Esophagus squamous epithelium (tissue), 5 donors: ENCODE measurements around the gene KAT6B. TPM values are rescaled to one million over a fixed set of nuclear protein-coding genes. Genes with fewer than 3 reads are reported as not detected.

Experiments used
- DNase-seq: peaks from one replicate; lab custom pipeline; 2025; lab: John Stamatoyannopoulos, UW
- H3K27ac ChIP-seq, 4 donors: fragments of 200-600 bp; sonication (generic); one replicate each; pipeline ENCODE4 v1.5.1; 2016 to 2019; ENCODE audit warnings: mild to moderate bottlenecking in 1 of 4
- H3K27me3 ChIP-seq, 4 donors: fragments of 200-600 bp; sonication (generic); 1 replicate in 3 of 4; 2 replicates in 1 of 4; pipeline versions ENCODE4 v1.5.1 to v1.6.0; 2017 to 2021; ENCODE audit warnings: antibody characterized with exemption in 1 of 4
- H3K36me3 ChIP-seq, 3 donors: fragments of 200-600 bp; sonication (generic); one replicate each; pipeline ENCODE4 v1.5.1; 2016 to 2019
- H3K4me1 ChIP-seq, 3 donors: fragments of 200-600 bp; sonication (generic); one replicate each; pipeline ENCODE4 v1.5.1; 2017 to 2019
- H3K4me3 ChIP-seq, 4 donors: fragments of 200-600 bp; sonication (generic); 1 replicate in 3 of 4; 2 replicates in 1 of 4; pipeline ENCODE4 v1.5.1; 2016 to 2019; ENCODE audit warnings: mild to moderate bottlenecking in 2 of 4, moderate library complexity in 1 of 4
- H3K9me3 ChIP-seq, 3 donors: fragments of 200-600 bp; sonication (generic); one replicate each; pipeline ENCODE4 v1.5.1; 2016 to 2019
- CTCF ChIP-seq, 6 experiments: fragments of 450-650 bp in 4 of 6; fragments of 200-600 bp in 2 of 6; sonication (generic) in 2 of 6; IDR thresholded peaks; one replicate each; pipeline ENCODE4 v1.5.1; 2016 to 2019; ENCODE audit warnings: antibody characterized with exemption in 6 of 6, mild to moderate bottlenecking in 4 of 6, moderate library complexity in 4 of 6
- POLR2A ChIP-seq, 4 donors: fragments of 450-650 bp; IDR thresholded peaks; one replicate each; pipeline ENCODE4 v1.6.1; 2017; ENCODE audit warnings: antibody characterized with exemption in 4 of 4, mild to moderate bottlenecking in 4 of 4, moderate library complexity in 3 of 4
- WGBS, 2 donors: methylation state at CpG; one replicate each; pipeline ENCODE4 v1.1.5; 2018; 5-methylcytosine and 5-hydroxymethylcytosine counted together
- intact Hi-C: fragments of 100-400 bp; cut with DNase I; formaldehyde crosslinking; loops from one replicate; pipeline ENCODE4 v1.15.0; 2022
- total RNA-seq, 4 donors: library from RNA; depleted of rRNA; stranded (reverse); fragments of >200 nt; gene quantifications; one replicate each; pipeline ENCODE4 v1.1.0, GENCODE V29; 2016
- donor health status: DM: yes; HTN: yes; CAD: no.

KAT6B gene
- total RNA-seq, 4 donors from 2014 or later, result 13.1 to 48.8 (median 22.4) TPM

GRCh38 chr10:74901867-74902450 is 75.6 kb downstream of the KAT6B start:
- no peak overlapping the region for H3K27ac ChIP-seq
- peaks cover 4 to 48% (median 10%) of the 10 kb centered on the region in 3 donors for H3K4me1 ChIP-seq
- no peak for DNase-seq
- WGBS, 2 donors, result 71% methylated on average over 6 of the region's 6 CpGs
- intact Hi-C loops, result no loop called here
- H3K9me3 ChIP-seq, result no peaks in the 10 kb centered on the region
- H3K36me3 ChIP-seq, result no peaks in the 10 kb centered on the region
- no peak for TF ChIP-seq POLR2A (IDR thresholded peaks at IDR 0.05)
- TF ChIP-seq CTCF (IDR thresholded peaks at IDR 0.05), result no peak
- no peak overlapping the region for H3K4me3 ChIP-seq
- no peaks in the 10 kb centered on the region for H3K27me3 ChIP-seq

GRCh38 chr10:74903491-74903890 is 77.1 kb downstream of the KAT6B start:
- no peaks in the 10 kb centered on the region for H3K9me3 ChIP-seq
- H3K4me1 ChIP-seq, result peaks cover 1 to 32% (median 1%) of the 10 kb centered on the region in 3 donors
- intact Hi-C loops, result no loop called here
- no peak overlapping the region for H3K27ac ChIP-seq
- DNase-seq, result no peak
- TF ChIP-seq POLR2A (IDR thresholded peaks at IDR 0.05) (no peak), CTCF (IDR thresholded peaks at IDR 0.05) (no peak)
- no peaks in the 10 kb centered on the region for H3K27me3 ChIP-seq
- no peak overlapping the region for H3K4me3 ChIP-seq
- H3K36me3 ChIP-seq, result no peaks in the 10 kb centered on the region
- 95 to 97% methylated on average over 3 of the region's 3 CpGs for WGBS, 2 donors

- no peaks in the 10 kb centered on the region for H3K27me3 ChIP-seq
- no peak for TF ChIP-seq POLR2A (IDR thresholded peaks at IDR 0.05)
- TF ChIP-seq CTCF (IDR thresholded peaks at IDR 0.05), result no peak
- 78 to 82% methylated on average over 6 of the region's 6 CpGs for WGBS, 2 donors
- no peaks in the 10 kb centered on the region for H3K9me3 ChIP-seq
- no peaks in the 10 kb centered on the region for H3K36me3 ChIP-seq
- no peak overlapping the region for H3K27ac ChIP-seq
- no peak for DNase-seq
- peaks cover 0 to 27% (median 0%) of the 10 kb centered on the region in 3 donors for H3K4me1 ChIP-seq
- no peak overlapping the region for H3K4me3 ChIP-seq
- intact Hi-C loops, result no loop called here
These were observed 80.3 kb downstream of the KAT6B start for GRCh38 chr10:74906611-74907198.

- DNase-seq, result no peak
- intact Hi-C loops, result no loop called here
These were observed 83.3 kb downstream of the KAT6B start for GRCh38 chr10:74909670-74910069.

More at GRCh38 chr10:74909670-74910069, 83.3 kb downstream of the KAT6B start:
- TF ChIP-seq CTCF (IDR thresholded peaks at IDR 0.05) (no peak), POLR2A (IDR thresholded peaks at IDR 0.05) (no peak)
- Histone ChIP-seq H3K4me3 (no peak overlapping the region), H3K27ac (no peak overlapping the region), H3K36me3 (no peaks in the 10 kb centered on the region), H3K4me1 (peaks cover 0 to 28% (median 0%) of the 10 kb centered on the region in 3 donors), H3K27me3 (no peaks in the 10 kb centered on the region), H3K9me3 (no peaks in the 10 kb centered on the region)
- WGBS, 2 donors, result 82 to 85% methylated on average over 1 of the region's 1 CpG
